Stimulated activated CD8-positive, alpha-beta memory T cell treated with anti-CD3 and anti-CD28 coated beads, Interleukin-12 subunit alpha, Interleukin-12 subunit beta, amount 100 ng/mL, for 24 hours (primary cell): ENCODE measurements around the gene AKAP8L.
A peak's percentile ranks its signal among the peaks of the same experiment; 100 is the strongest.

ENCODE experiments used
- DNase-seq: peaks from one replicate; pipeline ENCODE4 v3.0.0-alpha.2; 2020; ENCODE audit errors: extremely low read depth

Gene AKAP8L

DNA sequence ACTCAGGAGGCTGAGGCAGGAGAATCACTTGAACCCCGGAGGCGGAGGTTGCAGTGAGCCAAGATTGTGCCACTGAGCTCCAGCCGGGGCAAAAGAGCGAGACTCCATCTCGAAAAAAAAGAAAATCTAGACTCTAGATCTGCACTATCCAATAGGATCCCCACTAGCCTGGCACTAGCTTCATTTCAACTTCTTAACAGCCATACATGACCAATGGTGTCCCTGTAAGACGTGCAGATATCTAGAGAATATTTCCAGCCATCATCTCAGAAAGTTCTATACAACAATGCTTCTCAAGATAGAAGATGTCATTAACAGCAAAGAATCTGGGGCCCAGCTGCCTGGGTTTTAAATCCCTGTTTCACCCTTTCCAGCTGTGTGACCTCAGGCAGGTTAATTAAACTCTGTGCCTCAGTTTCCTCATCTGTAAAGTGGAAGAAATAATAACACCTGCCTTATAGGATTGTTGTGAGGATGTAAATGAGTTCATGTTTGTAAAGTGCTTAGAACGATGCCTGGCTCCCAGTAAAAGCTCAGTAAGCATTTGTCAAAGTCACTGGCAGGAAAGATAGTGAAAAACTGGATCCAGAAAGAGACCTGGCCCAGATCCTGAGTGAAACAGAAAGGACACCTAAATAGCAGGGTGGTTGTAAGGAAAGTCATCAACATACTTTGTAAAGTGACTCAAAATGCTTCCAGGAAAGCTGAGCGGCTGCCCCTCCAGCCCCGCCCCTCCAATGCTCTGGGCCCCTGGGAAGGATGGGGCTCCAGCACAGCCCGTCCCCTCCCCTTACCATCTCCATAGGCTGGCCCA is 17.4 kb upstream of the AKAP8L start:
- no peak for DNase-seq

DNA sequence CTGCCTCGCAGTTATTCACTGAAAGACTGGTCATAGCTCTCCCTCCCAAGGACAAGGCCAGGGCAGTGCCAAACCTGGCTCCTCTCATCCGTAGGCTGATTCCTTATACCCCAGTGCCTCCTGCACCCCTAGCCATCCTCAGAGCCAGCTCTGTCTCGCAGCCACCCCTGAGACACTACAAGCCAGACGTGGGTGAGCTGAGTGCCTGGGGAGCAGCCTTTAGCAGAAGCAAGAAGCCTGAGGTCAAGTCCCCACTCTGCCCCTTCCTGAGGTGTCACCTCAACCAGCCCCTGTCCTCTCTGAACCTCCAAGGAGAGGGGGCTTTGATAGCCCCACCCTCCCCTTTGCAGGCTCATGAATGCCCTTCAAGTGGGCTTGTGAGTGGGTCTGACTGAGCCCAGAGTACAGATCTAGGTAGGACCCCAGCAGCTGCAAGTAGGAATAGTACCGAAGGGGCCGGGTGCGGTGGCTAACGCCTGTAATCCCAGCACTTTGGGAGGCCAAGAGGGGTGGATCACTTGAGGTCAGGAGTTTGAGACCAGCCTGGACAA is 14.8 kb upstream of the AKAP8L start:
- no peak for DNase-seq

DNA sequence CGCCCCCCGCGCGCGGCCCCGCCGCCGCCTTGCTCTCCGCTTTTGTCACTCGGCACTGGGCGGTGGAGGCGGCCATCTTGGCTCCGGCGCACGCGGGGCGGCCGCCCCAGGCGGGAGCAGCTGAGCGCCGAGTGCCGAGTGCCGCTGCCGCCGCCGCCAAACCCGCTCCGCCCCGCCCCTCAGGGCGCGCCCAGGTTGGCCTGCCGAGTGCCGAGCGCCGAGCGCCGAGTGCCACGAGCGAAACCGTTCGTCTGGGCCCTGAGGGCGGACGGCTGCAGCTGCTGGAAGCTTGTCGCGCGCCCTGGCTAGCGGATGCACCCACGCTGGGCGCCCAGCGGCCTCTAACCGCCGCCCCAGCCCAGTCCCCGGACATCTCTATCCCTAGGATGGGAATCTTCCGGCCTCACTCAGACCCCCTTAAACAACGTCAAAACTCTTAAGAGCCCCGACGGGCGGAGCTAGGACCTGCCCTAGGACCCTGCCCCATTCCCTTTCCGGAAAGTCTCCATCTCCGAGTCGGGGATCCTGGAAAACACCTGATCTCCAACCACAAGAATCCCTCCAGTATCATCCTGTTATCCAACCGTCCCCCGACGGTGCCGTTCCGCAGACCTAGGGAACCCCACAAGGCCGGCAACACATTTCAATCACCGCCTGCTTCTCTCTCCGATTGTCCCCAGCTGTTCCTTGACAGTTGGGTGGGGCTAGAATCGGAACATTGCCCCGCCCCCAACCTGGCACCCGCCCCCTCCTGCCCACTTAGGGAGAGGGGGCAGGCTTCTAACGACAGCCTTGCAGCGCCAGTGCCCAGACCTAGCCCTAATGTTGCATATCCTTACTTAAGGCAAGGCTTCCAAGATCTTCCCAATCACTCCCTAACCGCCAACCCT is 14.1 kb upstream of the AKAP8L start:
- DNase-seq, result peak; percentile 85

DNA sequence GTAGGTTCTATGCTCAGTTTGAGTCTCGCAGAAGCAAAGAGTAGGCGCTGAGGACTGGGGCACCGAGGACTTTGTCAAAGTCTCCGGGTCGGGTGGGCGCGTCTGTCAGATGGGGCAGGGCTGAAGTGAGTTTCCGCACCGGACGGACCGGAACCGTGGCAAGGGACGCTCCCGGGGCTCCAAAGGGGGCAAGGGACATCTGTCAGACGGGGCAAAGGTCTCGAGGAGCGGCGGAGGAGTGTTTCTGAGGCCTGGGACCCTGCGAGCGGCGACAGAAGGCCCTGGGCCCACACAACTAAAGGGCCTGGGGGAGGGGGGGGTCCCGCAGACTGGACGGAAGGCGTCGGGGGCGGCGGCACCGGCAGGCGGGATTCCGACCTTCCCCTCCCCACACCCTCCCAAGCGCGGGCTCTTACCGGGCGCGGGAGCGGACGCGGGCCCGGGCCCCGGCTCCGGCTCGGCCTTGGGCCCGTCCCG is 13.3 kb upstream of the AKAP8L start:
- DNase-seq, result no peak

DNA sequence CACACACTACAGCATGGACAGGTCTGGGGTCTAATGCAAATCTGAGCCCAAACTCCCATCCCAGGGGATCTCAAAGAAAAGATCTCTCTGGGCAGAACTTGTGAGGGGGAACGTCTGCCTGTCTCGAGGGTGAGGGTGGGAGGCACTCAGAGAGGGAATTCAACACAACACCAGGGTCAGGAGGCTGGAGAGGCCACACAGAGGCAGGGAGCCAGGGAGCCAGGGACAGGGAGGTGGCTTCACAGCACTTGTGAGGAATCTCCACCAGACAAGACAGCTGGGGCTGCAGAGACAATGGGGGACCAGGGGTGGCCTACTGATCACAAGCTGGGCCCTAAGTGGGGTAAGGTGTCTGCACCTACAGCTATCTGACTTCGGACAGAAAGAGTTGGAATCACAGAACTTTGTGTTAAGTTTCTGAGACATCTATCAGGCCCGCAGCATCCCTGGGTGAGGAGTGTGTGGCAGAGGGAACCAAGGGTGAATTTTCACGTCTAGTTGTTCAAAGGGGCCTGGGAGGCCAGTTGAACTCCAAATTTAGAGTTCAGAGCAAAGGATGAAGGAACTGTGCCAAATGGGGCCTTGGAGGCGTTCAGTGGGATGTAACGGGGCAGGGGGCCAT is 12.7 kb upstream of the AKAP8L start:
- no peak for DNase-seq

DNA sequence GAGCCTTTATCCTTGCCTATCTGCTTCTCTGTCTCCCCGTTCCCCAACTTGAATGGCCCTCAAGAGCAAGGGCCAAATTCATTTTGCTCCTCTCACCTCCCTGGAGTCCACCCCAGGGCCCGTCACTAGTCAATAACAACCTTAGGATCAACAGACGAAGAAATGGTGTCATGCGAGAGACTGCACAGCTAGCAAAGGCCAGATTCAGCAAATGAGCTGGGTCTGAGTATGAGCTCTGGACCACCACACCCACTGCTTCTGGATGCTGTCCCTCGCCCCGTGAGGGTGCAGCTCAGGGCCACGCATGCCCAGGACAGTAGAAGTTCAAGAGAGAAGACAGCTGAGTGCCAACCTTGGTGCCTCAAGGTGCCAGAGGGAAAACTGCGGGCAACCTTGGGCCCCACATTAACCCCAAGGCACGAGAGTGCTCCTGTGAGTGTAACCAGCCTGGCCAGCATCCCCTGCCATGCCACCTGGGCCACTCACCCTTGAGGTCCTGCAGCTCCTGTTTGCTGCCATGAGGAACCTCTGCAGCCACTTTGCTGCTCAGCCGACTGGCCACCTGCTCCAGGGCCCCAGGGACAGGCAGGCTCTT is 11.8 kb upstream of the AKAP8L start:
- no peak for DNase-seq

DNA sequence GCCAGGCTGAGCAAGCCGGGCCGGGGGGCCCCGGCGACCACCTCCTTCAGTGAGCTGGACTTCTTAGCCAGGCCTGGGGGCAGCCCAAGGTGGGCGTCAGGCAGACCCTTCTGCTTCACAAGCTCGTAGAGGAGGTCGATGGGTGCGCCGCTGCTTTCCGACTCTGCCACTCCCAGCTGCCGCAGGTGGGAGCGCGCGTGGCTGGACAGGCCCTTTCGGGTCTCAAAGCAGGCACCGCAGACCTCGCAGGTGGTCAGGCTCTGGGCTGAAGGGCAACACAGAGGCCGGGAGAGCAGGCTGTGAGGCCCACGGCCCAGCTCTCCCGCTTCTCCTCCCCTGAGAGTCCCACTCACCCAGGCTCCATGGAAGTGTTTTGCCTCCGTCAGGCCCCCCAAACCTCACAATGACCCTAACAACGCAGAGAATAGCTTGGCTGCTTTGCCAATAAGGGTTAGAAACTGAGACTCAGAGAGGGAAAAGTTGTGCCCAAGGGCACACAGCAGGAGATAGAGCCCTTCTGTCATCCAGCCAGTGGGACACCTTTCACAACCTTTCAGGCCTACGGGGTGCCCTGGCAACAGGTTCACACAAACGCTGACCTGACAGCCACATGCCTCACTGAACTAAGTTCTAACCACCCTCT is 11.2 kb upstream of the AKAP8L start:
- DNase-seq, result no peak

DNA sequence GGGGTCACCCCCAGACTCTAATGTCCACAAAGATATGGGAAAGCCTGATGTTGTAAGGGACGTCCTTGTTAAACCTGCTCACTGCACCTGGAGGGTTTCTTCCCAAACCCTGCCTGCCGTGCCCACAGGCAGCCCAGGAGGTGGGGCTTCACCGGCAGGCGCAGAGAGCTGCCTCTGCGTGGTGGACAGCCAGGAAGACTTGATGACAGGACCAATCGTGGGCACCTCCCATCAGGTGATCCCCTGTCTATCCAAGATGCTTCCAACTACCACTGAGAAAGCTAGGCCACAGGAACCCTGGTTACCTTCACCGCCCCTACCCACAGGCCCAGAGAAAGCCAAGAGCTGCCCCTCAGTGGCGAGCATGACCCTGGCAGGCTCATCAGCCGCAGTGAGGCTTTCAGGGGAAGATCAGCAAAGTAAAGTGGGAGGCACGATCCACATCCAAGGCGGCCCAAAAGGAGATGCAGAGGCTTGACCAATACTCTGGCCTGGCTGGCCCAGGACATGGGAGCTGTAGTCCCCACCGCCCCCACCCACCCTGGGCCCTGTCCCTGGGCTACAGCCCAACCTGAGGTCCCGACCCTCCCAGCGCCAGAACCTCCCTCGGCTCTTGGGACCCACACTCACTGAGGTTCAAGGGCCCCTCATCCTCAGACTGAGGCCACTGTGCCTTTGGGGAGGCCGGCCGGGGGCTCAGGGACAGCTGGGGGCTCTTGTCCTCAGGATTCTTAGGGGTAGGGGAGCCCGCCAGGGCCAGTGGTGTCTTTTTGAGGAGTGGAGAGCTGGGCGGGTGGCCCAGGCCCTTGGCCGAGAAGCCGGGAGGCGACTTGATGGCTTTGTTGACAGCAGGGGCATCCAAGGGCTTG is 10.4 kb upstream of the AKAP8L start:
- DNase-seq, result no peak

DNA sequence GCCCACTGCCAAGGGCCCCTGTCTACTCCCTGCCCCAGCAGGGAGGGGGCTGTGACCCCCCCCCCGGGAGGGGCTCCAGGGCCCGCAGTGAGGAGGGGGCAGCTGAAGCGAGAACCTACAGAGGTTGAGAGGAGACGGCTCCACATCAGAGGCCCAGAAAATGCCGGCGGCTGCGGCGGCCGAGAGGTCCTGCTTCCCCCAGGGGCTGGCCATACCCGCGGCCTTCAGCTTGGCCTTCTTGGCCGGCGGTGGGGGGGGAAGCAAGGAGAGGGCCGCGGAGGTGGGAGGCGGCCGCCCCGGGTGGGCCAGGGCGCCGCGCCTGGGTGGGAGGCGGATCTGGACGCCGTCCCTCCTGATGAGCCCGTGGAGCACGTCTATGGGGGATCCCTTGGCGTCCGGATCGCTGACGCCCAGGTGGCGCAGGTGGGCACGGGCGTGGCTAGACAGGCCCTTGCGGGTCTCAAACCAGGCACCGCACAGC is 9.2 kb upstream of the AKAP8L start:
- DNase-seq, result no peak

DNA sequence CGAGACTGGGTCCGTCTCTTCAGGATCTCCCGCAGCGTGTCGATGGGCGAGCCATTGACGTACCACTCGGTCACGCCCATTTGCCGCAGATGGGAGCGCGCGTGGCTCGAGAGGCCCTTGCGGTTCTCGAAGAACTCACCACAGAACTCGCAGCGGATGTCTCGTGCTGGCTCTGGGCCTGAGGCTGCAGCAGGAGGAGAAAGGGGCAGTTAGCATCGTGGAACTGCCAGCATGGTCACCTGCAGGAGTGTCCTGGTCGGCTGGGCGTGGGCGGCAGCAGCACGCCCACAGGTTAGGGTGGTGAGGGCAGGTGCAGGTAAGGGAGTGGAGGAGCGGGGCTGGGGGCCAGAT is 8.5 kb upstream of the AKAP8L start:
- DNase-seq, result no peak

DNA sequence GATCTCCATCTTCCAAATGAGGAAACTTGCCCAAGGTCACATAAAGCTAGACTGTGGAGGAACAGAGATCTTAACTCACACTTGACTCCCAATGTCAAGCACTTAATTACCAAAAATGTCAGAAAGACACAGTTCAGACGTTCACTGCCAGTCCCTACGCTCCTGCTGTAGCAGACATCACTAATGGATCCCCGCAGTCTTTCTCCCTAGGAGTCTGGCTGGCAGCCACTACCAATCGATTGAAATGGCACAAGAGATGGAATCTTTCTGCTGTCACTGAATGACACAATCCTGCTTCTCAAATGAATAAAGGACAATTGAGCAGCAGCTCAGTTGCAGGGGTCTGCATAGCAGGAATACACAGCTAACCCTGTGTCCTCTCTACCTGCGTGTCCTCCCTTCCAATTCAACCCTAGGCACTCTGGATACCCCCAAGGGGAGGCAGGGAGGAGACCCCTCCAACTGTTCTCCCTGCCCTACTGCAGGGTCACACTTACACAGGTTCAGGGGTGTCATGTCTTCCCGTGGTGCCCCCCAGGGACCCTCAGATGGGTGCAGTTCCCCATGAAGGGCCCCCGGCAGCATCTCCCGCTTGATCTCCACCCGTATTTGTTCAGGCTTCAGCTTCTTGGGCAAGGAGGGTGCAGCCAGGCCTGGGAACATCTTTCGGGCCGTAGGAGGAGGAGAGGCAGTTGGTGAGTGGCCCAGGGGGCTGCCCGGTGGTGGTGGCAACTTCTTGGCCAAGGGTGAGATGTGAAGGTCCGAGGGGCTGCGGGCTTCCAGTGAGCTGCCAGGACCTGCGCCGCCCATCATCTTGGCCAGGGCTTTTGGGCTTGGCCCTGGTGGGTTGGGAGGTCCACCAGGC is 7.9 kb upstream of the AKAP8L start:
- DNase-seq, result no peak

DNA sequence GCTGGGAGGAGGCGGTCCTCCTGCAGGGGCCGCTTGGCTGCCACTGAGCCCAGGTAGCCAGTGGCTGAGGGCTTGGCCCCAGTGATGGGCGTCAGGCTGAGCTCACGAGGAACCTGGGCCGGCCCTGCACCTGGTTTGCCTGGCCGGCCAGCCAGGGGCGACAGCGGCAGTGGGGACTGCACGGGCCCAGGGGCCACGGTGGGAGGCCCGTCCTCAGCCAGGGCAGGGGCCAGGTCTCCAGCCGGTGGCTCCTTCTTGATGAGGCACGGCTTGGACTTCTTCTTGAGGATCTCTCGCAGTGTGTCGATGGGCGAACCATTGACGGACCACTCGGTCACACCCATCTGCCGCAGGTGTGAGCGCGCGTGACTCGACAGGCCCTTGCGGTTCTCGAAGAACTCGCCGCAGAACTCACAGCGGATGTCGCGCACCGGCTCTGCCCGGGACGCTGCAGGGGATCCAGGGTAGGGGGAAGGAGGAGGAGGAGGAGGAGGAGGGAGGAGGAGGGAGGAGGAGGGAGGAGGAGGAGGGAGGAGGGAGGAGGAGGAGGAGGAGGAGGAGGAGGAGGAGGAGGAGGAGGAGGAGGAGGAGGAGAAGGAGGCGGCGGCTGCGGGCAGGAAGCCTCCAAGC is 6.6 kb upstream of the AKAP8L start:
- no peak for DNase-seq

DNA sequence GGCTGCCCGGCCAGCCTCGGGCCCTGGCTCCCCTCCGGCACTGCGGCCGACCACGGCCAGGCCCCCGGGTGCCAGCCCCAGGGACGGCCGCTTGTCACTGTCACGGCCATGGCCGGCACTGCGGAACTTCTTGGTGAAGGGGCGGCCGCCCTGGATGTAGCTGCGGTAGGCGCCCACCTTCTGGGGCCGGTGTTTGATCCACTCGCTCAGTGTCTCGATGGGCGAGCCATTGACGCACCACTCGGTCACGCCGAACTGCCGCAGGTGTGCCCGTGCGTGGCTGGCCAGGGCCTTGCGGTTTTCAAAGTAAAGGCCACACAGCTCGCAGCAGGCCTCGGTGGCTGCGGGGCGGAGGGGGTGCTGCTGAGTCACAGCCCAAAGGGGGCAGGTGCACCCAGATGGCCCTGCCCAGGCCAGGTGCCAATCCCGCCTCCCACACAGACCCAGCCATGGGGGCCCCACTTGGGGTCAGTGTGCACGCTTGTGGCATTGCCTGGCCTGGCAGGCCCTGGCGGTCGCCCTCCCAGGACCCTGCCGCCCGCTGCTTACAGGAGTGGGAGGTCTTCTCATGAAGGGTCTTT is 6.0 kb upstream of the AKAP8L start:
- no peak for DNase-seq

DNA sequence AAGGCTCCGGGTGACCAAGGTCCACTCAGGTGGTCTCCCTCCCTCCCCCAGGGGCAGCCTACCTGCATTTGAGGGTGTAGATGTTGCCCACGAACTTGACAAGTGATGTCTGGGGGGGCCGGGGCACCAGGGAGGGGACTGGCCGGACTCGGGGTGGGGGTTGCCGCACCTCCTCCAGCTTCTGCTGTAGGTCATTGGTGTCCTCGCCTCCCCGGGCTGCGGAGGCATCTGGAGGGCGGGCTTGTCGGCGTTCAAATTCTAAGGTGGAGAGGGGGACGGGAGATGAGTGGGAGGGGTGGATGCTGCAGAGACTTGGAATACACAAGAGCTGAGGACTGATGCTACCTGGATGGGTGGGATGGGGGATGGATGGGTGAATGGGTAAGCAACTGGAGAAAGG is 5.3 kb upstream of the AKAP8L start:
- DNase-seq, result no peak

DNA sequence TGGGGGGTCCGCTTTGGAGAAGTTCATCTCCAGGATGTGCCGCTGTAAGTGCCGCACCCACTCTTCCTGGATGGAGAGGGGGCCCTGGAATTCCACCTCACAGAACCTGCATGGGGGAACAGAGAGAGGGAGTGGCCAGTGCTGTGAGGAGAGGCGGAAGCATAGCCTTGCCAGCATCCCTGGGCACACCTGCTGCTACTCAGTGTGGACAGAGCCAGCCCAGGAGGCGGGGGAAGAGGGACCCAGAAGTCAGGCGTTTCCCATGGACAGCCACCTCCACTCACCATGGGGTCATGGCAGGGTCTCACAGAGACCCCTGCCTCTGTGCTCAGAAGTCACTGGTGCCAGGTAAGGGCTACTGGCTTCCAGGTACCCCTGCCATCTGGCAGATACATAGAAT is 4.3 kb upstream of the AKAP8L start:
- DNase-seq, result no peak

DNA sequence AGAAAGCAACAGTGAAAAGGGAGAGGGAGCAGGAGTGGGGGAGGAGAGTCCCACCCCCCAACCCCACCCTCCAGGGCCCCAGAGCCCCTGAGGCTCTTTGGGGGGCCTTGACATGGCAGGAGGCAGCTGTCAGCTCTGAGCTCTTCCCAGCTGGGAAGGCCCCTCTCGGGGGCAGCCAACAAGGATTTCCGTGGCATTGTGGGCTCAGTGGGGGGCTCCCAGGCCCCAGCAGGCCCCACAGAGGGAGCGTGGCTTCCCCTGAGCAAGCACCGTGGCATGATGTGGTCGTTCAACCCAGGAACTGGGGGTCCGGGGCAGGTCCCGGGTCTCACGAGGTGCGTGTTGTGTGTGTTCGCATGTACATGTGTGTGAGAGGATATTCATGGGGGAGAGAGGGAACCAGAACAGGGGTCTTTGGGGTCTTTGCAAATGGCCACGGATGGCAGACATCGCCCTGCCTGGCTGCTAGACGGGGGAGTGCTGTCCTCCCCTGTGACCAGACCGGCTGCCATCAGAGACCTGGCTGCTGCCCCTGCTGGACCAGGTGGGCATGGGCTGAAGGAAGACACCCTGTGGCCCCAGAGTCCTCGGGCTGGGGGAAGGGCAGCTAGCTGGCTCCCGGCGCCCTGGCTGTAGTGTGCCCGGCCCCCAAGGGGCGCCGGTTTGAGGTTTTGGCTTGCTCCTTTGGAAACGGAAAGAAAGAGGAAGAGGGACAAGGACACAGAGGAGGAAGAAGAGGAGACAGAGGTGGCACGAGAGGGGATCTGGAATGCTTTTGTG is 3.7 kb upstream of the AKAP8L start:
- DNase-seq, result no peak

DNA sequence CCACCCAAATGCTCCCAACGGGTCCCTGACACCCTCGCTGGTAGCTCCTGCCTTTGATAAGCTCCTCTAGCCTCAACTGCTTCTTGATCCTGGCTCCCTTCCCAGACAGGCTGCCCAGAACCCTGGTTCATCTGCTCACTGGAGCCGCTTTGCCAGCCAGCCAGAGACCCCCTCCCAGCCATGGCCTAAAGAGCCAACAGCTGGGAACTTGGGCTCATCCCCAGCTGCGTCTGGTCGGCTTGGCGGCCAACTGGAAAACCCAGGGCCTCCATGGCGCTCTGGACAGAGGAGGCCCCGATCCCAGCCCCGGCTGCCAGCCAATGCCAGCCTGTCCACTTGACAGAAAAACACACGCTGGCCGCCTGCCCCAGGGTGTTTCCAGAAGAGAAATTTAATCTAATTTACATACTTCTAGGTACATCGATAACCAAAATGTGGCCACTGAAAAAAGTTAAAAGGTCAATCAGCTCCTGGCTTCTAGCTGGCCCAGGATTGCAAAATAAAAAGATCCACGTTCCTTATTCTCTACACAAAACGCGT is 3.0 kb upstream of the AKAP8L start:
- no peak for DNase-seq
